Adrenal gland (tissue), 12 donors: ENCODE results near the gene SMURF1. TPM values are rescaled to one million over a fixed set of nuclear protein-coding genes. Genes with fewer than 3 reads are reported as not detected.

Source experiments
- DNase-seq, 7 donors: peaks; one replicate each; pipeline ENCODE4 v3.0.0-alpha.2; 2019 to 2020
- H3K27ac ChIP-seq, 5 donors: fragments of 200-600 bp; sonication (generic) in 4 of 5; 1 replicate in 3 of 5; 2 replicates in 2 of 5; pipeline versions ENCODE4 v1.5.1 to v1.8.0; 2016 to 2020; ENCODE audit warnings: mild to moderate bottlenecking in 1 of 5
- H3K27me3 ChIP-seq: fragments of 200-600 bp; 2 replicates; pipeline ENCODE4 v1.8.0; 2021
- H3K36me3 ChIP-seq, 2 donors: fragments of 200-600 bp; replicated peaks in 1 of 2; 1 replicate in 1 of 2; 2 replicates in 1 of 2; pipeline versions ENCODE4 v1.5.1 to v1.8.0; 2018 to 2022
- H3K4me1 ChIP-seq, 2 donors: fragments of 200-600 bp; replicated peaks in 1 of 2; 1 replicate in 1 of 2; 2 replicates in 1 of 2; pipeline versions ENCODE4 v1.5.1 to v1.8.0; 2018 to 2021
- H3K4me3 ChIP-seq, 4 donors: fragments of 200-600 bp; sonication (generic) in 3 of 4; one replicate each; pipeline ENCODE4 v1.5.1; 2016 to 2018
- H3K9me3 ChIP-seq, 3 donors: fragments of 200-600 bp; sonication (generic) in 1 of 3; replicated peaks in 1 of 3; 1 replicate in 2 of 3; 2 replicates in 1 of 3; pipeline versions ENCODE4 v1.5.1 to v1.8.0; 2016 to 2021
- CTCF ChIP-seq, 6 experiments: fragments of 450-650 bp in 4 of 6; fragments of 200-600 bp in 2 of 6; sonication (generic) in 1 of 6; IDR thresholded peaks; 1 replicate in 5 of 6; 2 replicates in 1 of 6; pipeline versions ENCODE4 v1.5.1 to v1.8.0; 2016 to 2021; ENCODE audit warnings: antibody characterized with exemption in 6 of 6, mild to moderate bottlenecking in 2 of 6, moderate library complexity in 1 of 6
- POLR2A ChIP-seq, 2 donors: fragments of 450-650 bp; IDR thresholded peaks; one replicate each; pipeline ENCODE4 v1.6.1; 2017; ENCODE audit warnings: antibody characterized with exemption in 2 of 2, mild to moderate bottlenecking in 2 of 2, moderate library complexity in 1 of 2
- WGBS, 4 donors: extraction: QIAGEN DNeasy Blood & Tissue Kit in 2 of 4; methylation state at CpG; one replicate each; pipeline versions ENCODE4 v1.1.5 to v1.1.7; 2013 to 2017; 5-methylcytosine and 5-hydroxymethylcytosine counted together
- intact Hi-C, 2 donors: fragments of 100-400 bp; cut with DNase I; formaldehyde crosslinking; loops; one replicate each; pipeline versions ENCODE4 v1.14.1 to v1.15.0; 2022 to 2023
- polyA plus RNA-seq, 3 donors: library from polyadenylated mRNA; stranded (reverse); fragments of 200-250 nt in 2 of 3; fragments of 350-450 nt in 1 of 3; fragmentation: Illumina TruSeq in 1 of 3; extraction: RNeasy Lipid Tissue Mini Kit (QIAGEN cat#74804) in 1 of 3; gene quantifications; one replicate each; pipeline ENCODE4 v1.2.3, GENCODE V29; 2013 to 2014
- total RNA-seq, 9 donors: library from RNA; depleted of rRNA in 4 of 9; stranded (reverse); fragments of >200 nt in 4 of 9; fragments of 120-200 nt in 1 of 9; fragmentation: NEBNext Ultra II Directional in 1 of 9; extraction: Animal tissue kit (Norgen Biotek cat#: 25700) in 1 of 9; gene quantifications; one replicate each; pipeline versions ENCODE4 v1.1.0 to v1.2.4, GENCODE V29; 2013 to 2023
- donor health status: healthy with polysubstance abuse.
- donor health status: Bipolar disorder and iron deficiency.
- donor health status: DM: yes; HTN: yes; CAD: no.
- donor health status: DM: no; HTN: no; CAD: no.
- donor health status: DM: no; HTN: no; CAD: no.
- donor health status: DM: yes; HTN: yes; CAD: no.

Gene SMURF1
- total and polyA plus RNA-seq, 12 donors: 8.9 to 40.3 (median 22.3) TPM

GRCh38 chr7:99189222-99189621 is 45.3 kb upstream of the SMURF1 start:
- DNase-seq: no peak
- H3K4me3 ChIP-seq: no peak overlapping the region
- H3K36me3 ChIP-seq: no peaks in the 10 kb centered on the region
- WGBS, 4 donors: 90 to 96% (median 94%) methylated on average over 1 of the region's 1 CpG
- H3K9me3 ChIP-seq: no peaks in the 10 kb centered on the region
- no peaks in the 10 kb centered on the region for H3K27me3 ChIP-seq
- no peak overlapping the region for H3K27ac ChIP-seq
- intact Hi-C loops: no loop called here
- no peak for TF ChIP-seq CTCF (IDR thresholded peaks at IDR 0.05)
- no peak for TF ChIP-seq POLR2A (IDR thresholded peaks at IDR 0.05)
- no peaks in the 10 kb centered on the region for H3K4me1 ChIP-seq

GRCh38 chr7:99188221-99188620 is 44.3 kb upstream of the SMURF1 start:
- WGBS, 4 donors: 92 to 94% (median 93%) methylated on average over 15 of the region's 15 CpGs
- no peaks in the 10 kb centered on the region for H3K9me3 ChIP-seq
- H3K4me1 ChIP-seq: no peaks in the 10 kb centered on the region
- no peaks in the 10 kb centered on the region for H3K36me3 ChIP-seq
- intact Hi-C loops: no loop called here
- no peak overlapping the region for H3K4me3 ChIP-seq
- TF ChIP-seq POLR2A (IDR thresholded peaks at IDR 0.05): no peak
- no peak for TF ChIP-seq CTCF (IDR thresholded peaks at IDR 0.05)
- no peak overlapping the region for H3K27ac ChIP-seq
- H3K27me3 ChIP-seq: no peaks in the 10 kb centered on the region
- DNase-seq: no peak

GRCh38 chr7:99184532-99185218 is 40.8 kb upstream of the SMURF1 start:
- intact Hi-C loops: no loop called here
- Histone ChIP-seq H3K9me3 (no peaks in the 10 kb centered on the region), H3K4me3 (no peak overlapping the region), H3K36me3 (no peaks in the 10 kb centered on the region), H3K4me1 (no peaks in the 10 kb centered on the region), H3K27me3 (no peaks in the 10 kb centered on the region), H3K27ac (no peak overlapping the region)
- no peak for DNase-seq
- 79 to 86% (median 84%) methylated on average over 9 to 15 of the region's 15 CpGs for WGBS, 4 donors
- TF ChIP-seq POLR2A (IDR thresholded peaks at IDR 0.05): no peak
- TF ChIP-seq CTCF (IDR thresholded peaks at IDR 0.05): no peak

- no peaks in the 10 kb centered on the region for H3K4me1 ChIP-seq
- no peaks in the 10 kb centered on the region for H3K36me3 ChIP-seq
- no peak overlapping the region for H3K27ac ChIP-seq
- DNase-seq: no peak
- 78 to 84% (median 79%) methylated on average over 10 to 12 of the region's 12 CpGs for WGBS, 4 donors
- no peaks in the 10 kb centered on the region for H3K27me3 ChIP-seq
- TF ChIP-seq CTCF (IDR thresholded peaks at IDR 0.05) (no peak), POLR2A (IDR thresholded peaks at IDR 0.05) (no peak)
- intact Hi-C loops: no loop called here
- no peaks in the 10 kb centered on the region for H3K9me3 ChIP-seq
- no peak overlapping the region for H3K4me3 ChIP-seq
Measured at GRCh38 chr7:99180067-99180650, 36.3 kb upstream of the SMURF1 start.
